C4-2B (cell line): ENCODE data around the gene CTNNA3.

Source experiments
- H3K27ac ChIP-seq: fragments of 450-650 bp; 2 replicates; pipeline ENCODE4 v1.5.1; 2017
- CTCF ChIP-seq: fragments of 450-650 bp; conservative IDR thresholded peaks from 2 replicates; pipeline ENCODE4 v1.5.1; 2017; ENCODE audit warnings: mild to moderate bottlenecking
- ZFX ChIP-seq: fragments of 450-650 bp; IDR thresholded peaks from 2 replicates; pipeline ENCODE4 v1.6.1; 2017

Gene CTNNA3

GRCh38 chr10:66202101-66202500, 1493.9 kb downstream of the CTNNA3 start:
- TF ChIP-seq ZFX: no peak
- no peak for TF ChIP-seq CTCF
- H3K27ac ChIP-seq: no peak overlapping the region

- no peak for TF ChIP-seq CTCF
- no peak for TF ChIP-seq ZFX
- no peak overlapping the region for H3K27ac ChIP-seq
These were observed 1503.7 kb downstream of the CTNNA3 start for GRCh38 chr10:66192162-66192831.

- no peak overlapping the region for H3K27ac ChIP-seq
- TF ChIP-seq CTCF (no peak), ZFX (no peak)
These were observed 1505.6 kb downstream of the CTNNA3 start for GRCh38 chr10:66190413-66190812.

- no peak overlapping the region for H3K27ac ChIP-seq
- no peak for TF ChIP-seq ZFX
- no peak for TF ChIP-seq CTCF
These were observed 1506.7 kb downstream of the CTNNA3 start for GRCh38 chr10:66189271-66189670.

GRCh38 chr10:66187053-66187733, 1508.8 kb downstream of the CTNNA3 start:
- no peak overlapping the region for H3K27ac ChIP-seq
- TF ChIP-seq CTCF: no peak
- no peak for TF ChIP-seq ZFX

- TF ChIP-seq ZFX: no peak
- TF ChIP-seq CTCF: no peak
These were observed 1513.0 kb downstream of the CTNNA3 start for GRCh38 chr10:66183028-66183427.

GRCh38 chr10:66180581-66181318, 1515.2 kb downstream of the CTNNA3 start:
- no peak for TF ChIP-seq ZFX
- TF ChIP-seq CTCF: peak; percentile 78
- H3K27ac ChIP-seq: no peak overlapping the region

More at GRCh38 chr10:66183028-66183427, 1513.0 kb downstream of the CTNNA3 start:
- H3K27ac ChIP-seq: no peak overlapping the region
